B cell (primary cell): ENCODE data around the gene MIOS. TPM values are rescaled to one million over a fixed set of nuclear protein-coding genes. Genes with fewer than 3 reads are reported as not detected.

Source experiments
- ATAC-seq: fragments of 200-7000 bp; cut with Tn5 transposase; one replicate; pipeline ENCODE4 v1.10.0; 2021; ENCODE audit warnings: low read depth, mild to moderate bottlenecking, moderate number of reproducible peaks, moderate library complexity
- CTCF ChIA-PET: fragments of 350-600 bp; sonication (Branson Sonifier 250); formaldehyde crosslinking; loops from one replicate; lab custom pipeline; 2021; ENCODE audit warnings: antibody characterized with exemption, inconsistent platforms; lab: Charles Lee
- POLR2A ChIA-PET: fragments of 350-600 bp; sonication (Branson Sonifier 250); formaldehyde crosslinking; loops from one replicate; lab custom pipeline; 2021; ENCODE audit warnings: antibody characterized with exemption; lab: Charles Lee
- DNase-seq: peaks from one replicate; pipeline ENCODE4 v3.0.0; 2013
- H2AFZ ChIP-seq: 2 replicates; pipeline ENCODE4 v1.6.1; 2012; ENCODE audit warnings: mild to moderate bottlenecking, low read depth, low read length; ENCODE audit not compliant: insufficient read depth, poor library complexity, severe bottlenecking
- H3K27ac ChIP-seq, 2 donors: 1 replicate in 1 of 2; 2 replicates in 1 of 2; pipeline ENCODE4 v1.5.1; 2012 to 2013; ENCODE audit warnings: low read length in 2 of 2, mild to moderate bottlenecking in 2 of 2, moderate library complexity in 1 of 2
- H3K27me3 ChIP-seq, 4 experiments: fragments of 200-600 bp in 1 of 4; sonication (generic) in 1 of 4; replicated peaks in 1 of 4; 1 replicate in 2 of 4; 2 replicates in 2 of 4; pipeline versions ENCODE4 v1.6.1 to v1.7.0; 2013 to 2016; ENCODE audit warnings: low read length in 3 of 4, mild to moderate bottlenecking in 2 of 4, mixed read lengths in 1 of 4, moderate library complexity in 1 of 4; ENCODE audit not compliant: insufficient read depth in 4 of 4, control insufficient read depth in 3 of 4; ENCODE audit errors: control extremely low read depth in 1 of 4
- H3K36me3 ChIP-seq, 2 experiments: replicated peaks in 1 of 2; 1 replicate in 1 of 2; 2 replicates in 1 of 2; pipeline versions ENCODE4 v1.6.1 to v1.7.1; 2013; ENCODE audit warnings: low read length in 1 of 2; ENCODE audit not compliant: insufficient read depth in 2 of 2, control insufficient read depth in 1 of 2; ENCODE audit errors: control extremely low read depth in 1 of 2, extremely low read depth in 1 of 2
- H3K4me1 ChIP-seq, 2 donors: fragments of 200-600 bp in 1 of 2; sonication (generic) in 1 of 2; 1 replicate in 1 of 2; 2 replicates in 1 of 2; pipeline versions ENCODE4 v1.5.1 to v1.6.1; 2013 to 2017; ENCODE audit warnings: low read length in 2 of 2; ENCODE audit not compliant: control insufficient read depth in 2 of 2, insufficient read depth in 2 of 2
- H3K4me2 ChIP-seq: replicated peaks from 2 replicates; pipeline ENCODE3; 2012; ENCODE audit warnings: mild to moderate bottlenecking, low read depth, low read length; ENCODE audit not compliant: poor library complexity, severe bottlenecking
- H3K4me3 ChIP-seq, 5 experiments: fragments of 200-600 bp in 1 of 5; sonication (generic) in 1 of 5; 1 replicate in 3 of 5; 2 replicates in 2 of 5; pipeline versions ENCODE4 v1.5.1 to v1.7.0; 2011 to 2016; ENCODE audit warnings: low read length in 4 of 5, mild to moderate bottlenecking in 4 of 5, low read depth in 2 of 5, control low read depth in 1 of 5, moderate library complexity in 1 of 5; ENCODE audit not compliant: insufficient read depth in 1 of 5; ENCODE audit errors: control extremely low read depth in 1 of 5, extremely low read depth in 1 of 5
- H3K79me2 ChIP-seq: fragments of 200-600 bp; sonication (generic); one replicate; pipeline ENCODE4 v1.6.0; 2016; ENCODE audit warnings: low read length; ENCODE audit not compliant: control insufficient read depth, insufficient read depth
- H3K9ac ChIP-seq: fragments of 200-600 bp; sonication (generic); 2 replicates; pipeline ENCODE4 v1.6.1; 2017; ENCODE audit warnings: mild to moderate bottlenecking, low read length, moderate library complexity
- H3K9me3 ChIP-seq, 3 donors: one replicate each; pipeline versions ENCODE4 v1.6.1 to v1.7.1; 2013; ENCODE audit warnings: low read length in 2 of 3; ENCODE audit not compliant: control insufficient read depth in 2 of 3, insufficient read depth in 1 of 3; ENCODE audit errors: control extremely low read depth in 1 of 3
- H4K20me1 ChIP-seq: 2 replicates; pipeline ENCODE4 v1.6.0; 2012; ENCODE audit warnings: mild to moderate bottlenecking, low read length; ENCODE audit not compliant: insufficient read depth, control insufficient read depth, poor library complexity, severe bottlenecking
- H3K27ac Mint-ChIP-seq: one replicate; pipeline ENCODE4 v1.8.0; 2021; ENCODE audit warnings: mixed read lengths
- H3K27me3 Mint-ChIP-seq: one replicate; pipeline ENCODE4 v1.8.0; 2021; ENCODE audit warnings: mixed read lengths
- H3K4me1 Mint-ChIP-seq: one replicate; pipeline ENCODE4 v1.8.0; 2021; ENCODE audit warnings: mixed read lengths
- H3K4me3 Mint-ChIP-seq: one replicate; pipeline ENCODE4 v1.8.0; 2021; ENCODE audit warnings: mixed read lengths
- H3K9me3 Mint-ChIP-seq: one replicate; pipeline ENCODE4 v1.8.0; 2022; ENCODE audit warnings: mixed read lengths; ENCODE audit not compliant: insufficient read depth
- EZH2 ChIP-seq: IDR thresholded peaks from 2 replicates; pipeline ENCODE4 v1.6.1; 2012; ENCODE audit warnings: borderline replicate concordance, low read depth, mild to moderate bottlenecking, moderate library complexity, low read length; ENCODE audit not compliant: insufficient read depth, poor library complexity, severe bottlenecking
- WGBS: methylation state at CpG from one replicate; pipeline ENCODE4 v1.1.5; 2013; ENCODE audit warnings: missing lambda C conversion rate; ENCODE audit not compliant: insufficient coverage; 5-methylcytosine and 5-hydroxymethylcytosine counted together
- intact Hi-C: fragments of 100-400 bp; cut with micrococcal nuclease; formaldehyde crosslinking; loops from one replicate; pipeline ENCODE4 v1.10.0; 2022
- polyA plus RNA-seq: library from polyadenylated mRNA; depleted of rRNA; stranded (reverse); fragments of >200 nt; gene quantifications from 2 replicates; pipeline ENCODE4 v1.2.3, GENCODE V29; 2012
- total RNA-seq, 2 donors: library from RNA; stranded (reverse); fragments of 120-200 nt in 1 of 2; gene quantifications; 1 replicate in 1 of 2; 2 replicates in 1 of 2; pipeline versions ENCODE4 v1.2.3 to v1.2.4, GENCODE V29; 2013 to 2022
- TF ChIP-seq, protein P1 (sequence below): fragments of 200-600 bp; IDR thresholded peaks from one replicate; pipeline ENCODE4 v1.8.0; 2022; ENCODE audit warnings: antibody characterized with exemption, mild to moderate bottlenecking

MIOS gene
- total and polyA plus RNA-seq, 2 donors (not counting 1 experiment from before 2014, with no cell fraction given) = 28.9 to 50.1 TPM

DNA sequence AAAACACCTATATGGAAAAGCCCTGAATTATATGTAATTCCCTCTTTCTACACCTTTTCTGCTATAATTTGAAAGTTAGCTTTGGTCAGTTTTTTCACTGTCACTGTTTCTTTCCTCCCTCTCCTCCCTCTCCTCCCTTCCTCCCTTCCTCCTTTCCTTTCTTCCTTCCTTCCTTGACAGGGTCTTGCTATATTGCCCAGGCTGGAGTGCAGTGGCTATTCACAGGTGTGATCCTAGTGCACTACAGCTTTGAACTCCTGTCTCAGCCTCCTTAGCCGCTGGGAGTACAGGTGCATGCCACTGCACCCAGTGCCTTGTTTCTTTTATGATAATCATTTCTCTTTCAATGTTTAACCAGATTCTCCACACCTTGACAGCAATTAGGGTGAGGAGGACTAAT is 51.7 kb downstream of the MIOS start:
- no peaks in the 10 kb centered on the region for H4K20me1 ChIP-seq
- TF ChIP-seq EZH2 = no peak
- TF ChIP-seq, protein P1, sequence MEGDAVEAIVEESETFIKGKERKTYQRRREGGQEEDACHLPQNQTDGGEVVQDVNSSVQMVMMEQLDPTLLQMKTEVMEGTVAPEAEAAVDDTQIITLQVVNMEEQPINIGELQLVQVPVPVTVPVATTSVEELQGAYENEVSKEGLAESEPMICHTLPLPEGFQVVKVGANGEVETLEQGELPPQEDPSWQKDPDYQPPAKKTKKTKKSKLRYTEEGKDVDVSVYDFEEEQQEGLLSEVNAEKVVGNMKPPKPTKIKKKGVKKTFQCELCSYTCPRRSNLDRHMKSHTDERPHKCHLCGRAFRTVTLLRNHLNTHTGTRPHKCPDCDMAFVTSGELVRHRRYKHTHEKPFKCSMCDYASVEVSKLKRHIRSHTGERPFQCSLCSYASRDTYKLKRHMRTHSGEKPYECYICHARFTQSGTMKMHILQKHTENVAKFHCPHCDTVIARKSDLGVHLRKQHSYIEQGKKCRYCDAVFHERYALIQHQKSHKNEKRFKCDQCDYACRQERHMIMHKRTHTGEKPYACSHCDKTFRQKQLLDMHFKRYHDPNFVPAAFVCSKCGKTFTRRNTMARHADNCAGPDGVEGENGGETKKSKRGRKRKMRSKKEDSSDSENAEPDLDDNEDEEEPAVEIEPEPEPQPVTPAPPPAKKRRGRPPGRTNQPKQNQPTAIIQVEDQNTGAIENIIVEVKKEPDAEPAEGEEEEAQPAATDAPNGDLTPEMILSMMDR = no peak
- WGBS = no CpG with 5 or more reads among the region's 1 CpG
- intact Hi-C loops = no loop called here
- H3K27me3 ChIP-seq = no peaks in the 10 kb centered on the region
- Mint-ChIP-seq H3K27ac (no peak overlapping the region), H3K9me3 (no peaks in the 10 kb centered on the region), H3K4me1 (peaks cover 11% of the 10 kb centered on the region), H3K4me3 (no peak overlapping the region), H3K27me3 (no peaks in the 10 kb centered on the region)
- POLR2A ChIA-PET = no interaction called here
- no peaks in the 10 kb centered on the region for H3K9me3 ChIP-seq
- CTCF ChIA-PET = no interaction called here
- H2AFZ ChIP-seq = no peak overlapping the region
- no peak overlapping the region for H3K4me3 ChIP-seq
- no peaks in the 10 kb centered on the region for H3K79me2 ChIP-seq
- peaks cover 0 to 5% of the 10 kb centered on the region in 2 donors for H3K4me1 ChIP-seq
- H3K4me2 ChIP-seq = no peak overlapping the region
- DNase-seq (no peak), ATAC-seq (no peak)
- no peak overlapping the region for H3K27ac ChIP-seq
- H3K36me3 ChIP-seq = no peaks in the 10 kb centered on the region
- no peak overlapping the region for H3K9ac ChIP-seq

DNA sequence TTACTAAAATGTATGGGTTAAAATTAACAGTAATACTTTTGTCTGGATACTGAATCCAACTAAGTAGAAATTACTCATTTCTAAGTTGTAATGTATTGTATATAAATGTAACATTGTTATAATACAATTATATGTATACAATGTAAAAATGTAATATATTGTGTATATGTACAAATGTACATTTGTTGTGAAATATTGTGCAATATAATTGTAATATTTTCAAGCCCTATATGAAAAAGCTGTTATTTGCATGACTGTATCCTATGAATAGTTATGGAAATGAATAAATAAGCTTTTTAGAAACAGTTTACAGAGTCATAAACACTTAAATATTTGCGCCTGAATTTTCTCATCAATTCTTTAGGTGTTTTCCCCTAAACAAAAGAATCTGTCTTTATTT is 53.6 kb downstream of the MIOS start:
- intact Hi-C loops = no loop called here
- H3K27me3 ChIP-seq = no peaks in the 10 kb centered on the region
- DNase-seq = no peak
- no peaks in the 10 kb centered on the region for H3K79me2 ChIP-seq
- H2AFZ ChIP-seq = no peak overlapping the region
- no peak overlapping the region for H3K4me3 Mint-ChIP-seq
- no peaks in the 10 kb centered on the region for H3K9me3 Mint-ChIP-seq
- peaks cover 0 to under 1% (median 0%) of the 10 kb centered on the region in 3 donors for H3K9me3 ChIP-seq
- no CpG with 5 or more reads among the region's 1 CpG for WGBS
- H4K20me1 ChIP-seq = no peaks in the 10 kb centered on the region
- H3K27me3 Mint-ChIP-seq = no peaks in the 10 kb centered on the region
- peaks cover 1% of the 10 kb centered on the region for H3K4me1 Mint-ChIP-seq
- no peak overlapping the region for H3K27ac Mint-ChIP-seq
- CTCF ChIA-PET = no interaction called here
- no peak overlapping the region for H3K4me2 ChIP-seq
- no peaks in the 10 kb centered on the region for H3K4me1 ChIP-seq
- TF ChIP-seq, protein P1 = no peak
- no peak for TF ChIP-seq EZH2
- ATAC-seq = no peak
- no peak overlapping the region for H3K9ac ChIP-seq
- H3K4me3 ChIP-seq = no peak overlapping the region
- POLR2A ChIA-PET = no interaction called here
- H3K36me3 ChIP-seq = no peaks in the 10 kb centered on the region
- no peak overlapping the region for H3K27ac ChIP-seq
